Measurements from ENCODE around the gene HMGN4. TPM values are rescaled to one million over a fixed set of nuclear protein-coding genes. Genes with fewer than 3 reads are reported as not detected.
A peak's percentile ranks its signal among the peaks of the same experiment; 100 is the strongest.

The HMGN4 gene
- total and polyA plus RNA-seq, 9 of the 15 experiments (the other 6 are each of a cell fraction or from before 2014, with no cell fraction given) = 35.4 to 134 (median 94.1) TPM

DNA sequence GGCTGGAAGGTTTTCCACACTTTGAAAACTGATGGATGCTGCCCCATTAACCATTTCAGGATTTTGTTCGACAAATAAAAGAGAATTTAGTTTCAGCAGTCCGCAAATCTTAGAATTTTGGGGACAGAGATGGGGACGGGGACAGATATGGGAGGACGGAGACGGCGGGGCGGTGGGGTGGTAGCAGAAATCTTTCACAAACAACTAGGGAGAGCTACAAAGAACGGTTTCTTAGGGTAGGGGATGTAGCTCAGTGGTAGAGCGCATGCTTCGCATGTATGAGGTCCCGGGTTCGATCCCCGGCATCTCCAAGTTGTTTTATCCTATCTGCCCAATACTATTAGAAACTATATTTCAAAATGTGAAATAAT lies 15.1 kb downstream of the HMGN4 start (continued):
- peak; percentile 70 for TF ChIP-seq NFIC (IDR thresholded peaks at IDR 0.05)
- TF ChIP-seq ZNF699 (CRISPR knock-in tag; IDR thresholded peaks at IDR 0.05; ENCODE audit: insufficient replicate concordance) = no peak
- TF ChIP-seq ZC3H4 (CRISPR knock-in tag; IDR thresholded peaks at IDR 0.05; ENCODE audit: borderline replicate concordance) = no peak
- no peak for TF ChIP-seq FOXJ2 (tag; IDR thresholded peaks at IDR 0.05)
- TF ChIP-seq, protein P1, sequence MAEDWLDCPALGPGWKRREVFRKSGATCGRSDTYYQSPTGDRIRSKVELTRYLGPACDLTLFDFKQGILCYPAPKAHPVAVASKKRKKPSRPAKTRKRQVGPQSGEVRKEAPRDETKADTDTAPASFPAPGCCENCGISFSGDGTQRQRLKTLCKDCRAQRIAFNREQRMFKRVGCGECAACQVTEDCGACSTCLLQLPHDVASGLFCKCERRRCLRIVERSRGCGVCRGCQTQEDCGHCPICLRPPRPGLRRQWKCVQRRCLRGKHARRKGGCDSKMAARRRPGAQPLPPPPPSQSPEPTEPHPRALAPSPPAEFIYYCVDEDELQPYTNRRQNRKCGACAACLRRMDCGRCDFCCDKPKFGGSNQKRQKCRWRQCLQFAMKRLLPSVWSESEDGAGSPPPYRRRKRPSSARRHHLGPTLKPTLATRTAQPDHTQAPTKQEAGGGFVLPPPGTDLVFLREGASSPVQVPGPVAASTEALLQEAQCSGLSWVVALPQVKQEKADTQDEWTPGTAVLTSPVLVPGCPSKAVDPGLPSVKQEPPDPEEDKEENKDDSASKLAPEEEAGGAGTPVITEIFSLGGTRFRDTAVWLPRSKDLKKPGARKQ (CRISPR knock-in tag; IDR thresholded peaks at IDR 0.05) = no peak
- TF ChIP-seq GATAD2A (IDR thresholded peaks at IDR 0.05) = no peak
- no peak for TF ChIP-seq FOXK1 (CRISPR knock-in tag; IDR thresholded peaks at IDR 0.05; ENCODE audit: borderline replicate concordance)
- peak; percentile 12; the same call in 1 of the 2 replicates for TF ChIP-seq SIN3B (IDR thresholded peaks at IDR 0.05; ENCODE audit: low read depth)
- TF ChIP-seq ZNF785 (CRISPR knock-in tag; IDR thresholded peaks at IDR 0.05) = no peak
- TF ChIP-seq HDAC8 (tag; IDR thresholded peaks at IDR 0.05) = no peak
- TF ChIP-seq, protein P2, sequence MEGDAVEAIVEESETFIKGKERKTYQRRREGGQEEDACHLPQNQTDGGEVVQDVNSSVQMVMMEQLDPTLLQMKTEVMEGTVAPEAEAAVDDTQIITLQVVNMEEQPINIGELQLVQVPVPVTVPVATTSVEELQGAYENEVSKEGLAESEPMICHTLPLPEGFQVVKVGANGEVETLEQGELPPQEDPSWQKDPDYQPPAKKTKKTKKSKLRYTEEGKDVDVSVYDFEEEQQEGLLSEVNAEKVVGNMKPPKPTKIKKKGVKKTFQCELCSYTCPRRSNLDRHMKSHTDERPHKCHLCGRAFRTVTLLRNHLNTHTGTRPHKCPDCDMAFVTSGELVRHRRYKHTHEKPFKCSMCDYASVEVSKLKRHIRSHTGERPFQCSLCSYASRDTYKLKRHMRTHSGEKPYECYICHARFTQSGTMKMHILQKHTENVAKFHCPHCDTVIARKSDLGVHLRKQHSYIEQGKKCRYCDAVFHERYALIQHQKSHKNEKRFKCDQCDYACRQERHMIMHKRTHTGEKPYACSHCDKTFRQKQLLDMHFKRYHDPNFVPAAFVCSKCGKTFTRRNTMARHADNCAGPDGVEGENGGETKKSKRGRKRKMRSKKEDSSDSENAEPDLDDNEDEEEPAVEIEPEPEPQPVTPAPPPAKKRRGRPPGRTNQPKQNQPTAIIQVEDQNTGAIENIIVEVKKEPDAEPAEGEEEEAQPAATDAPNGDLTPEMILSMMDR (IDR thresholded peaks at IDR 0.05 in 2 of 3, conservative IDR thresholded peaks at IDR 0.05 in 1 of 3; ENCODE audit: insufficient read depth in 2 of 3, low read depth in 1 of 3, low read length in 3 of 3) = no peak
- TF ChIP-seq, protein P3, sequence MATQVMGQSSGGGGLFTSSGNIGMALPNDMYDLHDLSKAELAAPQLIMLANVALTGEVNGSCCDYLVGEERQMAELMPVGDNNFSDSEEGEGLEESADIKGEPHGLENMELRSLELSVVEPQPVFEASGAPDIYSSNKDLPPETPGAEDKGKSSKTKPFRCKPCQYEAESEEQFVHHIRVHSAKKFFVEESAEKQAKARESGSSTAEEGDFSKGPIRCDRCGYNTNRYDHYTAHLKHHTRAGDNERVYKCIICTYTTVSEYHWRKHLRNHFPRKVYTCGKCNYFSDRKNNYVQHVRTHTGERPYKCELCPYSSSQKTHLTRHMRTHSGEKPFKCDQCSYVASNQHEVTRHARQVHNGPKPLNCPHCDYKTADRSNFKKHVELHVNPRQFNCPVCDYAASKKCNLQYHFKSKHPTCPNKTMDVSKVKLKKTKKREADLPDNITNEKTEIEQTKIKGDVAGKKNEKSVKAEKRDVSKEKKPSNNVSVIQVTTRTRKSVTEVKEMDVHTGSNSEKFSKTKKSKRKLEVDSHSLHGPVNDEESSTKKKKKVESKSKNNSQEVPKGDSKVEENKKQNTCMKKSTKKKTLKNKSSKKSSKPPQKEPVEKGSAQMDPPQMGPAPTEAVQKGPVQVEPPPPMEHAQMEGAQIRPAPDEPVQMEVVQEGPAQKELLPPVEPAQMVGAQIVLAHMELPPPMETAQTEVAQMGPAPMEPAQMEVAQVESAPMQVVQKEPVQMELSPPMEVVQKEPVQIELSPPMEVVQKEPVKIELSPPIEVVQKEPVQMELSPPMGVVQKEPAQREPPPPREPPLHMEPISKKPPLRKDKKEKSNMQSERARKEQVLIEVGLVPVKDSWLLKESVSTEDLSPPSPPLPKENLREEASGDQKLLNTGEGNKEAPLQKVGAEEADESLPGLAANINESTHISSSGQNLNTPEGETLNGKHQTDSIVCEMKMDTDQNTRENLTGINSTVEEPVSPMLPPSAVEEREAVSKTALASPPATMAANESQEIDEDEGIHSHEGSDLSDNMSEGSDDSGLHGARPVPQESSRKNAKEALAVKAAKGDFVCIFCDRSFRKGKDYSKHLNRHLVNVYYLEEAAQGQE (IDR thresholded peaks at IDR 0.05; ENCODE audit: borderline replicate concordance) = no peak
- TF ChIP-seq, protein P3 (CRISPR knock-in tag; IDR thresholded peaks at IDR 0.05; ENCODE audit: low read depth) = no peak
- no peak for TF ChIP-seq SRSF3 (IDR thresholded peaks at IDR 0.05; ENCODE audit: insufficient read depth, low read length)
- no peak for TF ChIP-seq RBM34 (IDR thresholded peaks at IDR 0.05; ENCODE audit: borderline replicate concordance, insufficient read depth, low read length)
- TF ChIP-seq KLF6 (CRISPR knock-in tag; IDR thresholded peaks at IDR 0.05; ENCODE audit: borderline replicate concordance) = no peak
- TF ChIP-seq SPI1 (IDR thresholded peaks at IDR 0.05; ENCODE audit: borderline replicate concordance, low read depth, low read length) = no peak
- TF ChIP-seq DACH1 (IDR thresholded peaks at IDR 0.05; ENCODE audit: partially characterized antibody) = no peak
- TF ChIP-seq BCL6 (CRISPR knock-in tag; IDR thresholded peaks at IDR 0.05) = no peak

Measured in K562 (cell line).